Measurements from ENCODE around the gene BTN1A1.
"Not testable (repeated sequence)": the region's sequence is repeated elsewhere in the genome, so short reads cannot be mapped to it uniquely, and the experiment has no call there.

BTN1A1 gene

GRCh38 chr6:26477426-26477825 lies 22.7 kb upstream of the BTN1A1 start:
- DNase-seq = no peak

GRCh38 chr6:26478100-26478984 lies 21.8 kb upstream of the BTN1A1 start:
- no peak for DNase-seq

DNA sequence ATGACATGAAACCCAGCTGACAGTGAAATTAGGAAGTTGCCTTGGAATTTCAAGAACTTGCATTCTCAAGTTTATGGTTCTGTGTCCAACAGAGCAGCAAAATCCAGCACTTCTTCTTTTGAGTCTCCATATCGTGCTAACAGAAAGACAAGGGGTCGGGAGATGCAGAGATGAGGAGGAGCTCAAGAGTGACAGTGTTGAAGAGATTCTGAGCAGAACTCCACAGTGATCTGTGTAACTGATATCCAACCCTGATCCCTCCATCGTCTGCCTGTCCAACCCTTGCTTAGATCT lies 21.2 kb upstream of the BTN1A1 start:
- DNase-seq = no peak

DNA sequence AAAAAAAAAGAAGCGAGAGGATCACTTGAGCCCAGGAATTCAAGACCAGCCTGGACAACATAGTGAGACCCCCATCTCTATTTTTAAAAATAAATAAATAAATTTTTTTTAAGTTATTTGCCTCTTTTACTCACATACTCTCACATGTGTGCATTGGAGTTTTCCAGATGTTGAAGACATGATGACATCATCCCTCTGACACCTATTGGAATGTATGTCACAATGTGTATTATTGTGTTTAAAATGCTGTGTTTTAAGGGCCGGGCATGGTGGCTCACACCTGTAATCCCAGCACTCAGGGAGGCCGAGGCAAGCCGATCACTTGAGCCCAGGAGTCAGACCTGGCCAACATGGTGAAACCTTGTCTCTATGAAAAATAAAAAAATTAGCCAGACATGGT lies 17.8 kb upstream of the BTN1A1 start:
- no peak for DNase-seq

- DNase-seq = no peak
Measured at GRCh38 chr6:26483727-26484126, 16.4 kb upstream of the BTN1A1 start.

DNA sequence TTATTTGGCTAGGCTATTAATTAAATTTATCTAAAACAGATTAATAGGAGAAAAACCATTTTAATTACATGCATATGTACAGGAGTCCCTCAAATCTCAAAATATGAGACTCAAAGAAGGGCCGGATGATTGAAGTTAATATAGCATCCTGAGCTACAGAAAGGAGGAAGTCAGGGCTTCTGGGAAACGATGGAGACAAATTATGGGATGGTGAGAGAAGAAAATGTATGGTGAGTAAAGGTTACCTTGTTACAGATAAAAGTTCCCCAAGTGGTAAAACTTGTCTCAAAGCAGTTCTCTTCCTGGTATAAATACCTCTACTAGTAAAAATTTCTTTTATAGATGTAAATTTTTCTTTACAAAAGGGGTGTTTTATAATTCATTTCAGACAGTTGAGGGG lies 15.9 kb upstream of the BTN1A1 start:
- DNase-seq = no peak

GRCh38 chr6:26485112-26485780 lies 14.9 kb upstream of the BTN1A1 start:
- no peak for DNase-seq

DNA sequence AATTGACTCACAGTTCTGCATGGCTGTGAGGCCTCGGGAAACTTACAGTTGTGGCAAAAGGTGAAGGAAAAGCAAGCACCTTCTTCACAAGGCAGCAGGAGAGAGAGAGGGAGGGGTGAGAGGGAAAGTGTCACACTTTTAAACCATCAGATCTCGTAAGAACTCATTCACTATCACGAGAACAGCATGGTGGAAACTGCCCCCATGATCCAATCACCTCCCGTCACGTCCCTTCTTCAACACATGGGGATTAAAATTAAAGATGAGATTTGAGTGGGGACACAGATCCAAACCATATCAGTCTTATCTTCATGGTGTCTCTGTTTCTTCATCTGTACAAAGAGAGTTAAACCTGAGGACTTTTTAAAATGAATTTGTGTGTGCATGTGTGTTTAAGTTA lies 13.7 kb upstream of the BTN1A1 start:
- no peak for DNase-seq

- DNase-seq = no peak
Measured at GRCh38 chr6:26487466-26487865, 12.6 kb upstream of the BTN1A1 start.

DNA sequence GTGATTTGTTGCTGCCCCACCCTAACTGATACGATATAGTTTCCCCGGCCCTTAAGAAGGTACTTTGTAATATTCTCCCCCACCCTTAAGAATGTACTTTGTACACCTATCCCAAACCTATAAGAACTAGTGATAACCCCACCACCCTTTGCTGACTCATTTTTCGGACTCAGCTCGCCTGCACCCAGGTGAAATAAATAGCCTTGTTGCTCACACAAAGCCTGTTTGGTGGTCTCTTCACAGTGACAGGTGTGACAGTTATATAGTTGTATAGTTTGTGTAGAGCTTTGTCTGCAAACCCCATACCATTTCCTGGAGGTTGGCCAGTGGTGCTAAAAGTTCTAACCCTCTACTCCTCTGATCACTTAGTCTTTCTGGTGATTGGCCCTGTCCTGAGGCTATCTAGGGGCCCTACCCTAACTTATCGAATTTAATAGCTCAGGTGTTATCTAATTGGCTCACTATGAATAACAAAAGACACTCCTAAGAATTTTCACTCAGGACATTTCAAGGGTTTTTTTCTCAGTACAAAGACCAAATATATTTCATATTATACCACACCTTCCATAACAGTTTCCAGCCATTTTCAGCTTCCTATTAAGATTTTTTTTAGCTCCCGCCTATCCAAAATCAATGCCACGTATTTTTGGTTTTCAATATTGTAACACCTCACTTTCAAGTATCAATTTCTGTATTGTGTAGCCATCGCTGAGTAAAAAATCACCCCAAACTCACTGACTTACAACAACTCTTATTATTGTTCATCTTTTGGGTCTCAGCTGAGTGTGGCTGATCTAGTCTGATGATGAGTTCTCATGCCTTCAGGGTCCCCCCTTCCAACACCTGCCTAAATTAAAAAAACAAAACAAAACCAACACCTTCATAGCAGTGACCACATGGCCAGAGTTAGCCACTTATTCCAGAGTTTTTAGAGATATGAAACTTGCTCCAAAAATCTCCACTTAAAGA lies 9.8 kb upstream of the BTN1A1 start:
- no peak for DNase-seq

DNA sequence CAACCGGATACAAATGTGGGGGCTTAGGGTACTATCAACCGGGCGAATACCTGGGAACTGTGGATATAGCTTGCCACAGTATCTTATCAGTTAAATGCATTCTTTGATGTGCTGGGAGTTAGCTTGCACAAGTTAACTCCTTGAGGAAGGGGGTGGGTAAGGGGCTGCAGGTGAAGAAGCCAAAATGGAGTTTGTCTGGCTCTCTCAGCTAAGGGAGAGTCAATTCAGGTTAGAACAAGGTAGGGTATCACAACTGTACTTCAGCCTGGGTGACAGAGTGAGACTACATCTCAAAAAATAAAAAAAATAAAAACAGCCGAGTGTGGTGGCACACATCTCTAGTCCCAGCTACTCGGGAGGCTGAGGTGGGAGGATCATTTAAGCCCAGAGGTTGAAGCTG lies 8.5 kb upstream of the BTN1A1 start:
- DNase-seq = no peak

- no peak for DNase-seq
Measured at GRCh38 chr6:26493258-26493657, 6.8 kb upstream of the BTN1A1 start.

DNA sequence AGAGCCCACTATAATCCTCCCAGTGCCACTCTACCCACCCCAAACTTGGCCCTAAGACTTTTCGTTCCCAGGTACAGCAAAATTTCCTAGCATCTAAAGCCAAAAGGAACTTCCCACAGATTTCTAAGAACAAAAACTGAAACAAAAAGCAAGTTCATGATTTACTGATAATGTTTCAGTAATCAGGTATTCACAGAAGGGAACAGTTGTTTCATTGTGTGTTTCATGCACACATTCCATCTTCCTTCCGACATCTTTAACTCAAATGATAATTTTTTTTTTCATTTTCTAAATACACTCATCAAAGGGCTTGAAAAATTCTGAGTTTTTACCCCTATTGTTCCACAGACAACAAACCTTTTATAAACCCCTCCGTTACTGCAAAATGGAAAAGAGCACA lies 6.0 kb upstream of the BTN1A1 start:
- DNase-seq = no peak

- no peak for DNase-seq
Measured at GRCh38 chr6:26495281-26495680, 4.8 kb upstream of the BTN1A1 start.

DNA sequence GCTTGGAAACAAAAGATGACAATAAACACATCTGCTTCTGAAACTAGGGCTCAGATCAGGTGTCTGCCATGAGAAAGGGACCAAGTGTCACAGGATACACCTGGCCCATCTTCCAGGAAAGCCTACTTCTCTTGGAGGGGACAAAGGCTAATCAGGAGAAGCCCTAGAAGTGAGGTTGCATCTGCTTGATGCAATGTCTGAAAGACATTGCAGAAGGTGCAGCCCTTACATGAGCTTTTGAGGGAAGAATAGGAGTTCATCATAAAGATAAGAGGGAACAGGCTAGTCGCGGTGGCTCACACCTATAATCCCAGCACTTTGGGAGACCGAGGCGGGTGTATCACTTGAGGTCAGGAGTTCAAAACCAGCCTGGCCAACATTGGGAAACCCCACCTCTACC lies 2.5 kb upstream of the BTN1A1 start:
- no peak for DNase-seq

DNA sequence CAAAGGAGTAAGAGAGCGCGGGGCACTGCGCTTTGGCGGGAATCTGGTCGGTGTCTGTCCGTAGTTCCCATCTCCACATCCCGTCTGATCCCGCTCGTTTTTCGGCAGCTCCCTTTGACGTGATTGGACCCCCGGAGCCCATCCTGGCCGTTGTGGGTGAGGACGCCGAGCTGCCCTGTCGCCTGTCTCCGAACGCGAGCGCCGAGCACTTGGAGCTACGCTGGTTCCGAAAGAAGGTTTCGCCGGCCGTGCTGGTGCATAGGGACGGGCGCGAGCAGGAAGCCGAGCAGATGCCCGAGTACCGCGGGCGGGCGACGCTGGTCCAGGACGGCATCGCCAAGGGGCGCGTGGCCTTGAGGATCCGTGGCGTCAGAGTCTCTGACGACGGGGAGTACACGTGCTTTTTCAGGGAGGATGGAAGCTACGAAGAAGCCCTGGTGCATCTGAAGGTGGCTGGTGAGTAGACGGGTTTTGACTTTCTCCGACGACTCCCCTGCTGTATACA lies 1.4 kb downstream of the BTN1A1 start:
- DNase-seq = peak; percentile 29 to 34

DNA sequence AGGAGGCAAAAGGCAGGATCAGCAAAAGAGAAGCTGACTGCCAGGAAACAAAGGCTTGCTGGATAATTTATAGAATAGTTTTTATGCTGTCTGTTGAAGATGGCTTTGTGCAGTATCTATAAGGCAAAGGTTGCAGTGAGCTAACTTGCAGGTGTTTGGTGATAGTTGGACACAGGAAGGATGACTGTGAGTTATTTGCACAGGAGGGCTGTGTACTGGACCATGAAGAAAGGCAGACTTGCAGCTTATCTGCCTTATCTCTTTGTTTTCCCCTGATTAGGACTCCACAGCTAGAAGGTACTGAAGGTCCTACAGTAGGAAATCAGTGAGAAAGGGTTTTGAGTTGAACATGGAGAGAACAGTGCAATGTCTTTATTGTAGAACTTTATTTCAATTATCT lies 2.1 kb downstream of the BTN1A1 start:
- DNase-seq = no peak

DNA sequence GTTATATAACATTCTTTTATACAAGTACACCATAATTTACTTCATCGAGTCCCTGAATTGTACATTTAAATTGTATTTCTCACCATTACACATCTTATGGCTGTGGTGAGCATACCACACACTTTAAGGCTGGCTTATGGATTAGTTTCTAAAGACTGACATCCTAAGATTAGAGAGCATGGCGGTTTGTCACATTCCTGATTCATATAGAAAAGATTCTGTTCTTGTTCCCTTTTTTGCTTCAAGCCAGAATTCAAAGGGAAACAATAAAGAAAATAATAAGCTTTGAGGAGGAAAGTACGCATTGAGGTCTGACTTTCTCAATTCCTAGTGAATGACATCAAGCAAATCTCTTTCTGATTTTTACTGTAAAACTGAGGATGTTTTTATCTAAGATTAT lies 2.5 kb downstream of the BTN1A1 start:
- no peak for DNase-seq

GRCh38 chr6:26507658-26508057 lies 7.6 kb downstream of the BTN1A1 start:
- DNase-seq = no peak

DNA sequence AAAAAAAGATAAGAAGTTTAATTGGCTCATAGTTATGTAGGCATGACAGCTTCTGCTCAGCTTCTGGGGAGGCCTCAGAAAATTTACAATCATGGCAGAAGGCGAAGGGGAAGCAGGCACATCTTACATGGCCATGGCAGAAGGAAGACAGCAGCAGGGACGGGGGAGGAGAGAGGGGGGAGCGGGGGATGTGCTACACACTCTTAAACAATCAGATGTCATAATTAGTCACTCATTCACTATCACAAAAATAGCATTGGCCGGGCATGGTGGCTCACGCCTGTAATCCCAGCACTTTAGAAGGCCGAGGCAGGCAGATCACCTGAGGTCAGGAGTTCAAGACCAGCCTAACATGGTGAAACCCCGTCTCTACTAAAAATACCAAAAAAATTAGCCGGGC lies 10.9 kb downstream of the BTN1A1 start:
- DNase-seq = not testable (repeated sequence)

DNA sequence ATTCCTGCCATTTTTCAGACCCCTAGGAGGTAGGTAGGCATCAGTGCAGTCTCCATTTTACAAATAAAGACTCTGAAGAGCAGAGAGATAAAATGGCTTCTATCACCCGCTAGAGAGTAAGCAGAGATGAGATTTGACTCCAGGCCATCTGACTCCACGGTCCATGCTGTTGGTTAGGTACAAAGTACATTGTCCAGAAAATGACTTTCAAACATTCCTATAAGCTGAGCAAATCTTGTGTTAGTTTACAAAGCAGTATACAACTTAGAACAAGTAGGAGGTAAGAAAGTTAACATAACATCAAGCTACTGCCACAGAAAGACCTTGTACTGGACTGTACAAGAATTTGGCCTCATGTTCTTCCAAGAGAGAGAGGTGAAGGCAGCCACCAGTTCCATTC lies 14.9 kb downstream of the BTN1A1 start:
- DNase-seq = no peak

DNA sequence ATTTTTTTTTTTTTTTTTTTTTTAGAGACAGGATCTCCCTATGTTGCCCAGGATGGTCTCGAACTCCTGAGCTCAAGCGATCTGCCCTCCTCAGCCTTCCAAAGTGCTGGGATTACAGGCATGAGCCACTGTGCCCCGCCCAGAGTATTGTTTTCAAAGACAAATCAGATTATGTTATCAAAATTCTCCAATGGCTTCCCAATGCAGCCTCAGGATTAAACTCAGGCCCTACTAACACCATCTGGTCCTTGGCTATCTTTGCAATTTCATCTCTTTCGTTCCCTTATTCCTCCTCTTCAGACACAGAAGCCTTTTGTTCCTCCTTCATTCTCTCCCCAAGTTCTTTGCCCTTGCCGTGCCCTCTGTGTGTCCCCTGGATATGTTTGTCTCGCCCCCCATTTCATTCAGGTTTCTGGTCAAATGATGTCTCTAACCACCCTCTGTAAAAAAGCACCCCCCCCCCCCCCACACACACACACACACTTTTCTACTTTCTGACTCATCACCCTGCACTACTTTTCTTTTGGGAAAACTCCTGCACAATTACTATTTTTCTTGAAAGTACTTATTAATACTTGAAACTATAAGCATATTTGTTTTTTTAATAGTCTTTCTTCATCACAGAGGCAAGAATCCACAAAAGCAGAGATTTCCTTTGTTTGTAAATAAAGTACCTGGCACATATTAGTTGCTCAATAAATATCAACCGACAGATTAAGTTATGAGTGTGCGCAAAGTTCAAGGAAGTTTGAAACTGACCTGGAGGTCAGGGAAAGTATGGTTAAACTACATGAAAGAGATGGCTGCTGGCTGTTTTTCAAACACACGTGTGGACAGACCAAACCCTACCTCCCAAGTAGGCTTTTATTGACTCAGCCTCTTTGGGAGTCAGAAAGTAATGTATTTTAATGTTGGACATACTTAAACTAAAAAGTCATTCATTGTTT lies 16.7 kb downstream of the BTN1A1 start:
- no peak for DNase-seq

Measured in stimulated activated CD4-positive, alpha-beta T cell treated with anti-CD3 and anti-CD28 coated beads, Interleukin-4, amount 100 ng/mL, for 4 hours (primary cell).